Mucosa of gallbladder (tissue), 1 donor: ENCODE measurements around the gene DBNL. TPM values are rescaled to one million over a fixed set of nuclear protein-coding genes. Genes with fewer than 3 reads are reported as not detected.

Experiments
- DNase-seq: peaks from one replicate; pipeline ENCODE4 v3.0.0-alpha.2; 2020; ENCODE audit warnings: low spot score
- total RNA-seq: library from RNA; stranded (reverse); gene quantifications from one replicate; pipeline ENCODE4 v1.2.1, GENCODE V29; 2021
- donor health status: DM: no; HTN: no; CAD: no.

DBNL gene
- total RNA-seq, 1 donor from 2014 or later, result 147 TPM

DNA sequence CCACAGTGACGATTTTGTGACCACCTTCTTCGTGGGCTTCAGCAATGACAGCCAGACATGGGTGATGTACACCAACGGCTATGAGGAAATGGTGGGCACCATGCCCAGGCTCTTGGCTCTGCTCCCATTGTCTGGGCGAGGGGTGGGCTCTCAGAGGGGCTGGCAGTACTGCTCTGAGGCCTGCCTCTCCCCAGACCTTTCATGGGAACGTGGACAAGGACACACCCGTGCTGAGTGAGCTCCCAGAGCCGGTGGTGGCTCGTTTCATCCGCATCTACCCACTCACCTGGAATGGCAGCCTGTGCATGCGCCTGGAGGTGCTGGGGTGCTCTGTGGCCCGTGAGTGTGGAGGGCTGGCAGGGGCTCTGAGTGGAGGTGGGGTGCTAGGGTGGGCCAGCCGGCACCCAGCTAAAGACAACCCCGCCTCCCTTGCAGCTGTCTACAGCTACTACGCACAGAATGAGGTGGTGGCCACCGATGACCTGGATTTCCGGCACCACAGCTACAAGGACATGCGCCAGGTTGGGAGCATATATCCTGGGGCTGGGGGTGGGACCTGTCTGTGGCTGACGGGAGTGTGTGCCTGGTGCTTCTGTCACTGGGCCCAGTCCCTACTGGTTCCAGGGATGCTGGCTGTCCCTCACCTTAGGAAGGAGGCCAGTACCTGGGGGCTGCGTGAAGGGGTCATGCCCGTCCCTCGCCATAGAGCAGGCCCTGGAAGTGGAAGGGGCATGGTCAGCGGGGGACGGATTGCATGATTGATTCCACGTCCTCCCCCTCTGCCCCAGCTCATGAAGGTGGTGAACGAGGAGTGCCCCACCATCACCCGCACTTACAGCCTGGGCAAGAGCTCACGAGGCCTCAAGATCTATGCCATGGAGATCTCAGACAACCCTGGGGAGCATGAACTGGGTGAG lies 66.5 kb downstream of the DBNL start:
- DNase-seq, result no peak

Other genes with a start within 250 kb of the DBNL start
- 86.3 TPM for gene MRPS24, start 175.2 kb upstream of the DBNL start, total RNA-seq
- gene URGCP, start 138.1 kb upstream of the DBNL start, total RNA-seq, result 38.4 TPM
- 25.4 TPM for gene UBE2D4, start 118.3 kb upstream of the DBNL start, total RNA-seq
- gene SPDYE1, start 46.8 kb upstream of the DBNL start, total RNA-seq, result not detected
- 12.9 TPM for gene PGAM2, start 20.9 kb downstream of the DBNL start, total RNA-seq
- gene POLM, start 37.8 kb downstream of the DBNL start, total RNA-seq, result 44.1 TPM
- 107 TPM for gene AEBP1, start 59.6 kb downstream of the DBNL start, total RNA-seq
- gene POLD2, start 78.8 kb downstream of the DBNL start, total RNA-seq, result 81.6 TPM
- gene MYL7, start 96.6 kb downstream of the DBNL start, total RNA-seq, result not detected
- 0.95 TPM for gene GCK, start 144.7 kb downstream of the DBNL start, total RNA-seq
- gene YKT6, start 156.3 kb downstream of the DBNL start, total RNA-seq, result 58.6 TPM